ENCODE measurements around the gene CECR2. TPM values are rescaled to one million over a fixed set of nuclear protein-coding genes. Genes with fewer than 3 reads are reported as not detected.

CECR2 gene
- total RNA-seq, 1 experiment from 2014 or later = 111 TPM

DNA sequence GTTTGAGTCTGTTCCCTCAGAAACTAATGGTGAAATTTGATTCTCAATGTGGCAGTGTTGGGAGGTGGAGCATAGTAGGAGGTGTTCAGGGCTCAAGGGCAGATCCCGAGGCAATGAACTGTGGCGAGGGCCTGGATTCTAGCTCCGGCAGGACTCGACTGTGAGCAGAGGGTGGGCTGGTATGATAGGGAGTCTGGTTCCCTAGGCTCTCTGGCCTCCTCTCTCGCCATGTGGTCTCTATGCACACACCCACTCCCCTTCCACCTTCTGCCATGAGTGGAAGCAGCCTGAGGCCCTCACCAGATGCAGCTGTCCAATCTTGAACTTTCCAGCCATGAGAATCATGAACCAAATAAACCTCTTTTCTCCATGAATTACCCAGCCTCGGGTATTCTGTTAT lies 227.0 kb downstream of the CECR2 start:
- Mint-ChIP-seq H3K27me3 (ENCODE audit: low read depth) (no peaks in the 10 kb centered on the region), H3K27ac (no peak overlapping the region; the same call in 1 of the 2 replicates), H3K9me3 (no peaks in the 10 kb centered on the region), H3K4me3 (no peak overlapping the region), H3K4me1 (no peaks in the 10 kb centered on the region), H3K36me3 (peaks cover 84% of the 10 kb centered on the region)
- ChIA-PET CTCF (interaction anchor here (1.0 kb wide), 1 partner anchor 131 kb away, joined by 3 read pairs; no protein-coding TSS in a partner anchor), POLR2A (interaction anchor here (0.6 kb wide), 1 partner anchor 11 kb away, joined by 3 read pairs; no protein-coding TSS in a partner anchor)
- ATAC-seq (no peak), DNase-seq (ENCODE audit: low spot score) (no peak)
- TF ChIP-seq, protein P1, sequence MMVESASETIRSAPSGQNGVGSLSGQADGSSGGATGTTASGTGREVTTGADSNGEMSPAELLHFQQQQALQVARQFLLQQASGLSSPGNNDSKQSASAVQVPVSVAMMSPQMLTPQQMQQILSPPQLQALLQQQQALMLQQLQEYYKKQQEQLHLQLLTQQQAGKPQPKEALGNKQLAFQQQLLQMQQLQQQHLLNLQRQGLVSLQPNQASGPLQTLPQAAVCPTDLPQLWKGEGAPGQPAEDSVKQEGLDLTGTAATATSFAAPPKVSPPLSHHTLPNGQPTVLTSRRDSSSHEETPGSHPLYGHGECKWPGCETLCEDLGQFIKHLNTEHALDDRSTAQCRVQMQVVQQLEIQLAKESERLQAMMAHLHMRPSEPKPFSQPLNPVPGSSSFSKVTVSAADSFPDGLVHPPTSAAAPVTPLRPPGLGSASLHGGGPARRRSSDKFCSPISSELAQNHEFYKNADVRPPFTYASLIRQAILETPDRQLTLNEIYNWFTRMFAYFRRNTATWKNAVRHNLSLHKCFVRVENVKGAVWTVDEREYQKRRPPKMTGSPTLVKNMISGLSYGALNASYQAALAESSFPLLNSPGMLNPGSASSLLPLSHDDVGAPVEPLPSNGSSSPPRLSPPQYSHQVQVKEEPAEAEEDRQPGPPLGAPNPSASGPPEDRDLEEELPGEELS (CRISPR knock-in tag; IDR thresholded peaks at IDR 0.05) = no peak
- TF ChIP-seq STAT6 (CRISPR knock-in tag; conservative IDR thresholded peaks at IDR 0.05; ENCODE audit: low read depth) (no peak), HMGA2 (CRISPR knock-in tag; IDR thresholded peaks at IDR 0.05) (no peak), ZNF138 (CRISPR knock-in tag; conservative IDR thresholded peaks at IDR 0.05) (no peak), PRDM15 (CRISPR knock-in tag; IDR thresholded peaks at IDR 0.05) (no peak), RORB (CRISPR knock-in tag; IDR thresholded peaks at IDR 0.05) (no peak), ZNF671 (CRISPR knock-in tag; IDR thresholded peaks at IDR 0.05) (no peak), CTCF (IDR thresholded peaks at IDR 0.05) (no peak), E2F1 (CRISPR knock-in tag; IDR thresholded peaks at IDR 0.05) (no peak), JUN (CRISPR knock-in tag; IDR thresholded peaks at IDR 0.05) (no peak), ZBTB43 (CRISPR knock-in tag; IDR thresholded peaks at IDR 0.05) (no peak), MLX (CRISPR knock-in tag; IDR thresholded peaks at IDR 0.05) (no peak), IRF2 (CRISPR knock-in tag; IDR thresholded peaks at IDR 0.05; ENCODE audit: borderline replicate concordance, low read depth) (no peak), NR3C1 (CRISPR knock-in tag; conservative IDR thresholded peaks at IDR 0.05; ENCODE audit: low read depth) (no peak), FOXJ3 (CRISPR knock-in tag; IDR thresholded peaks at IDR 0.05; ENCODE audit: borderline replicate concordance) (no peak), GTF2I (CRISPR knock-in tag; conservative IDR thresholded peaks at IDR 0.05) (no peak), TEAD1 (CRISPR knock-in tag; IDR thresholded peaks at IDR 0.05) (no peak)
- TF ChIP-seq, protein P2, sequence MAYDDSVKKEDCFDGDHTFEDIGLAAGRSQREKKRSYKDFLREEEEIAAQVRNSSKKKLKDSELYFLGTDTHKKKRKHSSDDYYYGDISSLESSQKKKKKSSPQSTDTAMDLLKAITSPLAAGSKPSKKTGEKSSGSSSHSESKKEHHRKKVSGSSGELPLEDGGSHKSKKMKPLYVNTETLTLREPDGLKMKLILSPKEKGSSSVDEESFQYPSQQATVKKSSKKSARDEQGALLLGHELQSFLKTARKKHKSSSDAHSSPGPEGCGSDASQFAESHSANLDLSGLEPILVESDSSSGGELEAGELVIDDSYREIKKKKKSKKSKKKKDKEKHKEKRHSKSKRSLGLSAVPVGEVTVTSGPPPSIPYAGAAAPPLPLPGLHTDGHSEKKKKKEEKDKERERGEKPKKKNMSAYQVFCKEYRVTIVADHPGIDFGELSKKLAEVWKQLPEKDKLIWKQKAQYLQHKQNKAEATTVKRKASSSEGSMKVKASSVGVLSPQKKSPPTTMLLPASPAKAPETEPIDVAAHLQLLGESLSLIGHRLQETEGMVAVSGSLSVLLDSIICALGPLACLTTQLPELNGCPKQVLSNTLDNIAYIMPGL (CRISPR knock-in tag; IDR thresholded peaks at IDR 0.05) = no peak
- TF ChIP-seq, protein P3, sequence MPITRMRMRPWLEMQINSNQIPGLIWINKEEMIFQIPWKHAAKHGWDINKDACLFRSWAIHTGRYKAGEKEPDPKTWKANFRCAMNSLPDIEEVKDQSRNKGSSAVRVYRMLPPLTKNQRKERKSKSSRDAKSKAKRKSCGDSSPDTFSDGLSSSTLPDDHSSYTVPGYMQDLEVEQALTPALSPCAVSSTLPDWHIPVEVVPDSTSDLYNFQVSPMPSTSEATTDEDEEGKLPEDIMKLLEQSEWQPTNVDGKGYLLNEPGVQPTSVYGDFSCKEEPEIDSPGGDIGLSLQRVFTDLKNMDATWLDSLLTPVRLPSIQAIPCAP (CRISPR knock-in tag; IDR thresholded peaks at IDR 0.05) = no peak

All from WTC11 (cell line).